Measurements from ENCODE around the gene SLC38A3. TPM values are rescaled to one million over a fixed set of nuclear protein-coding genes. Genes with fewer than 3 reads are reported as not detected.

The SLC38A3 gene
- total and polyA plus RNA-seq, 2 of the 8 experiments (the other 6 are each of a cell fraction or from before 2014, with no cell fraction given): 1.2 to 3.7 TPM

DNA sequence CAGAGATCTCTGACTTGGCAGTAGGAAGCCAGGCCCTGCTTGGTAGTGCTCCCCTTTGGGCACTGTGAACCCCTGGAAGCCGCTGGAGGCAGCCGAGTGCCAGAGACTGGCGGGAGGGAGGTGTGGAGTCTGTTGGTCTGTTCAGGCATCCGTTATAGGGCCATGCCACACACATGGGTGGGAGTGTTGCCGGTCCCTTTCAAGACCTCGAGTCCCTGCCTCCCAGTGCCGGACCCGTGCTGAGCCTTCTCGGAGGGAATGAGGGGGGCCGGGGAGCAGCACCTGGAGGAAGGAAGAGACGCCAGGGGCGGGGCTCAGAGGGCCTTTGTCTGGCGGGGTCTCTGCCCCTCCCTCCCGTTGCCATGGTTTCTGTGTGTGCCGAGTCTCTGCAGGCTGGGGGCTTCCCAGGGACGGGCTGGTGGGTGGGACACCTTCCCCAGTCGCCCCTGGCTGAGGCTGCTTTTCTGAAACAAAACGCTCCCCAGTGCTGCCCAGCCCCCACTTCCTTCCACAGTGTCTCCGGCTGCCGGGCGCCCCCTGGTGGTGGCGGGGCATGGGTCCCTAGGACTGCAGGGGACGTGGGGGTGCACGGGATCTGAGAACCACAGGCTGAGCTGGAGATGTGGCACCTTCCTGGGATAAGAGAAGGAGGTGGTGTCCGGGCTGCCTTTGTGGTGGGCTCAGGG, 40.9 kb downstream of the SLC38A3 start (continued):
- TF ChIP-seq CTCF (IDR thresholded peaks at IDR 0.05; ENCODE audit: control extremely low read depth in 1 of 3, insufficient read depth in 1 of 3, low read depth in 1 of 3, low read length in 3 of 3) (peak in 2 of 3 experiments; percentile 91 to 97; a peak in 3 of 4 replicates), EGR1 (IDR thresholded peaks at IDR 0.05; ENCODE audit: borderline replicate concordance, low read depth, low read length) (peak; percentile 74), CHD2 (IDR thresholded peaks at IDR 0.05; ENCODE audit: low read length) (peak; percentile 73; the same call in 1 of the 2 replicates), SP1 (IDR thresholded peaks at IDR 0.05; ENCODE audit: low read depth, low read length) (peak; percentile 66; the same call in 1 of the 2 replicates), USF2 (IDR thresholded peaks at IDR 0.05; ENCODE audit: low read length) (no peak; the same call in 1 of the 2 replicates), SAP30 (IDR thresholded peaks at IDR 0.05; ENCODE audit: insufficient read depth, insufficient replicate concordance, low read length) (no peak), CBX5 (IDR thresholded peaks at IDR 0.05; ENCODE audit: low read depth, low read length) (no peak), BCL11A (IDR thresholded peaks at IDR 0.05; ENCODE audit: low read depth in 2 of 2, low read length in 2 of 2) (no peak), NANOG (IDR thresholded peaks at IDR 0.05; ENCODE audit: insufficient read depth, low read depth, low read length, poor library complexity, severe bottlenecking) (no peak), RXRA (IDR thresholded peaks at IDR 0.05; ENCODE audit: insufficient read depth, low read depth, low read length) (0 out of 2 replicates have a peak, but pooled peaks have one; percentile 55), JUND (IDR thresholded peaks at IDR 0.05; ENCODE audit: low read length) (peak; percentile 44; the same call in 1 of the 2 replicates), SP2 (IDR thresholded peaks at IDR 0.05; ENCODE audit: low read length) (no peak), EZH2 (IDR thresholded peaks at IDR 0.05; ENCODE audit: low read depth, low read length, severe bottlenecking) (no peak), MAFK (IDR thresholded peaks at IDR 0.05; ENCODE audit: low read depth, low read length) (no peak; the same call in 1 of the 2 replicates), ATF2 (IDR thresholded peaks at IDR 0.05; ENCODE audit: low read length) (no peak)
- TF ChIP-seq, protein P1, sequence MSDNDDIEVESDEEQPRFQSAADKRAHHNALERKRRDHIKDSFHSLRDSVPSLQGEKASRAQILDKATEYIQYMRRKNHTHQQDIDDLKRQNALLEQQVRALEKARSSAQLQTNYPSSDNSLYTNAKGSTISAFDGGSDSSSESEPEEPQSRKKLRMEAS (IDR thresholded peaks at IDR 0.05): peak; percentile 35
- TF ChIP-seq, protein P2, sequence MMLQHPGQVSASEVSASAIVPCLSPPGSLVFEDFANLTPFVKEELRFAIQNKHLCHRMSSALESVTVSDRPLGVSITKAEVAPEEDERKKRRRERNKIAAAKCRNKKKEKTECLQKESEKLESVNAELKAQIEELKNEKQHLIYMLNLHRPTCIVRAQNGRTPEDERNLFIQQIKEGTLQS (IDR thresholded peaks at IDR 0.05; ENCODE audit: insufficient read depth, low read depth, low read length): no peak

Data from H1 (cell line).